Activated CD4-positive, alpha-beta T cell treated with anti-CD3 and anti-CD28 coated beads, Interleukin-2, amount 50 U/mL, for 24 hours (primary cell): ENCODE results near the gene MYPN.
"Not testable (repeated sequence)": the region's sequence is repeated elsewhere in the genome, so short reads cannot be mapped to it uniquely, and the experiment has no call there.

Experiments used
- DNase-seq, 2 donors: peaks; one replicate each; pipeline ENCODE4 v3.0.0-alpha.2; 2020; ENCODE audit warnings: low read depth in 1 of 2, low spot score in 1 of 2

MYPN gene

DNA sequence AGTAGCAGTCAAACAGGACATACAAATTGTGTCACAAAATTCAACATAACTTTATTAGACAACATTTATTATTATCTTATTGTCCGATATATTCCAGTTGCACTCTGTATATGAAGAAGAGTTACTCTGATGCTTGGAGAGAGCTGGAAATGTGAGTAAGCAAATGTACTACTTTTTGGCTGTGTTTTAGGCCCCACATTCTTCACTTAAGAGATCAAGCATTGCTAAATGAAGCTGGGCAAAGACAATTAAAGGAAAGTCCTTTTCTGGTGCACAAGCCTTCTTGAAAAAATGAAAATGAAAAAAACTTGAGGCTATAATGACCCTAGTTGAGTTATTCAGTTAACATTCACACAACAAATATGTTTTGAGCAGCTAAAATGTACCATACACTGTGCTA is 26.1 kb downstream of the MYPN start:
- no peak for DNase-seq

DNA sequence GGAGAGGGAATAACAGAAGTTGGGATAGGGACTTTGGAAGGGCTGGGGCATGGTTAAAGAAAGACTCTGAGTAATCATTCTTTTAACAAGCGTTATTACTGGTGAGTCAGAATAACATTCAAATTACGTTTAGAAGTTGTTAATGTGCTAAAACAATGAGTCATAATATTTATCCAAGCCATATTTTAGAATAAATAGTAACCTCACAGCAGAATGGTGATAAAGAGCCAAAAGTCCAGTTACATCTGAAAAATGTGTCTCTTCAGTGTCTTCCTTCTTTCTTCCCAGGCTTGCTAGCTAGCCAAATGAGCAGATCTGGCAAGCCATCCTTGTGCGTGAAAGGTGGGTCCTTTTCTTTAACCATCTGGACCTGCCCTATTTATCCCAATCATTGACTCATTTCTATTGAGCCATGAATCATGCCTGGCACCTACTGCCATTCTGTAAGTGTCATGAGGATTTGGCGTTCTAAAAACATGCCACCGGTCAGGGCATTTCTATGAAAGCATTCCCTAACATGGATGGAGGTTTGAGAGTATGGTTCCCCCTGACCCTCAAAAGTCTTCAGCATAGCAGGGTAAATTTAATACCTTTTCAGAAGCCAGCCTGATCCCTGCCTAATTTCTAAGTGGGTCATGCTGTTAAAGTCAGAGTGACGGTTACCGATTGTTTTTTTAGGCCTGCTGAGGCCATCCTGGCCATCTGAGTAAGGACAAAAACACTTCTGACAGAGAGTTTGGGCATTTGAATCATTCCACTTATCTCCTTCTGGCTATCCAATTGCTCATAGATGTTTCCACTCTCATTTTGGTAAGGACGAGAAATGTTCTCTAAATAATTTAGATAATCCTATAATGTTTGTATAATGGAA is 26.9 kb downstream of the MYPN start:
- no peak for DNase-seq

DNA sequence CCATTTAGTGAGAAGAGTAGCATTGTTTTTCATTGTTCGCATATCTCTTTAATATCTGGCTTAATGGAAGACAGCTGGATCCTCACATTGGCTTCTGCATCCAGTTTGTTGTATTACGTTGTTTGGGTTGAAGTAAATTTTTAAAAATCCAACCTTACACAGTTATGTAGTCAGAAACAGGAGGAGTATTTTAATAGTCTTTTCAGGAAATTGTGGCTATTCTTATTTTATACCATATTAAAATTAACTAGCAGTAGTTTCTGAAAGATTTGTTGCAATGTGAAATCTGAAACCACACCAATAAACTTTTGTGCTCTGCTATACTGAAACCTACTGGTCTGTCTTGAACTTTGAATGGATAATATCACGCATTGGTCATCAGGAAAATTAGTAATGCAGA is 27.9 kb downstream of the MYPN start:
- DNase-seq = no peak

DNA sequence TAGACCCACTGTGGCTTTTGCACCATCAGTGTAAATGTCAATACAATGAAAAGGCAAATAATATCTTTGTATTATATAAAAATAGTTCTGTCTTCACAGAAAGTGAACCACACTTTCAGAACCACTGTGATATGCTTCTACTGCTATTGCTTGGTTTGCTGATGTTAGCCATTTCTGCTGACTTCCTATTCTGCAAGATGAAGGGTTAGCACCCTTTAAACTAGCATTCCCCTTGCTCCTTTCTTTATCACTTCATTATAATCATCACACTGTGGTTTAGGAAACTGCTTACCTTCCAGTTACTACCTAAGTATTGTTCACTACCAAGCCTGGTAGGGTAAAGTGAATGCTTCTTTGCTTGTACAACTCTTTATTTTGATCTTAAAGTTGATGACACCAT is 29.2 kb downstream of the MYPN start:
- DNase-seq = no peak

DNA sequence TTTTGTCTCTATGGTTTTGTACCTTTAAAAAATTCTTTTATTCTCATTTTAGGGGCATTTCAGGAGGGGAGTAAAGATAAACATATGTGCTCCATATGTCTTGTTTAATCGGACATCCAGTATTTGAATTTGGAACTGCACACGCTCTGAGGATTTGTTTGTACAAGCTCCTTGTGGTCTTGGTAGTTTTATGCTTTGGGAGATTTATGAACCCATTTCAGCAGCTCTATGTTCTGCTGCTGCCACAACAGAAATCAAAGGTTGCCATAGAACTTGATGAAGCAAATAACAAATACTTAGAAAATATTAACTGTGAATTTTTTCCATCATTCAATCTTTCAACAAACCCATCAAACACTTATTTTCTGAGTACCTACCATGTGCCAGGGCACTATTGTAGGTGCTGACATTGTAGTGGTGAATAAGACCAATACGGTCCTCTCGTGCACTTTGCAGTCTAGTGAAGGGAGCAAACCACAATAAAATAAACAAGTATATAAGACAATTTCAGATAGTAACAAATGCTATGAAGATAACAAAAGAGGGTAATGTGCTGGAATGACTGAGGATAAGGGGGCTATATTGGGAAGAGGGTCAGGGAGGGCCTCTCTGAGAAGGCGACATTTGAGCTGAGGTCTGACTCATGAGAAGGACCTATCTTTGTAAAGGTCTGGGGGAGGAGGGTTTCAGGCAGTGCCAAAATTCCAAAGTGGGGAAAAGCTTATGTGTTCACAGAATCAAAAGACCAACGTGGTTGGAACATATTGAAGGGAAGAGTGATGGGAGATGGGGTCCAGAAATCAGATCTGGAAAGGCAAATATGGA is 30.4 kb downstream of the MYPN start:
- no peak for DNase-seq

DNA sequence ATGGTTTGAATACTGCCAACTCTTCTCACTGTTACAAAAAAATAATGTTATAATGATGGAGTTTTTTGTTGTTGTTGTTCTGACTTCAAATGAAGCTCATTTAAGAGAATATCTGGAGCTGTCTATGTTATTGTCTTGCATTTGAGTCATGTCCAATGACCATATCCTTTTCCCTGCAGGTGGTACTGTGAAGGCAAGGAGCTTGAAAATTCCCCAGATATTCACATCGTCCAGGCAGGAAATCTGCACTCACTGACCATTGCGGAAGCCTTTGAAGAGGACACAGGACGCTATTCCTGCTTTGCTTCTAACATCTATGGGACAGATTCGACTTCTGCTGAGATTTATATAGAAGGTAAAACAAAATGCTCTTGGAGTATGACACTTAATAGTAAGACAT is 33.5 kb downstream of the MYPN start:
- no peak for DNase-seq

DNA sequence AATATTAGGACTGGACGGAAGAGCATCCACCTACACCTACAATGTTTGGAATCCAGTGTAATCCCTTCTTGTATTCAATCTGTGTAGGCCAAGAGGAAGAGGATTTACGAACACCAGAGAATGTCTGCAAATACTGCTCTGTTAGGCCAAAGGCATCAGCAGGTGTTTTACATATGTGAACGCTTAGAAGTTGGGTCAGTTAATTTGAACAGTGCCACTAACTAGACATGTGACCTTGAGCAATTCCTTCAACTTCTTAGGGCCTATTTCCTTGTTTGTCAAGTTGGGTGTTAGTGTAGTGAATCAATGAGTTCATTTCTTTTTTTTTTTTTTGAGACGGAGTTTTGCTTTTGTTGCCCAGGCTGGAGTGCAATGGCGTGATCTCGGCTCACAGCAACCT is 35.4 kb downstream of the MYPN start:
- no peak for DNase-seq

DNA sequence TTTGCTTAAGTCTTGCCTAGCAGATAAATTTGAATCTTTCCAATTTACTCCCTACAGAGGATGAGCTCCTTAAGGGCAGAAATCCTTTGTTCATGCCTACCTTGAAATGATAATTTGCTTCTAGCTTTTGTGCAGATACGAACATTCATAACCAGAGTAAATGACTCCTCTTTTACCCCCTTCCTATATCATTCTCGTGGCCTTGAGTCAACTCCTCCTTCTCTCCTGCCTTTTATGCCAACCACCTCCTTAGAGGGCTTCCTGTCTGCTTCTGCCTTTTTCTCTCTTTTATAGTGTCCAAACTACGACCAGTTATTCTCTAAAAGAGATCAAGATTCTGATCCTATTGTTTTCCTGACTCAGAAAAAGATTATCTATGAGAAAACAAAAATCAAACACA is 36.4 kb downstream of the MYPN start:
- DNase-seq = no peak

DNA sequence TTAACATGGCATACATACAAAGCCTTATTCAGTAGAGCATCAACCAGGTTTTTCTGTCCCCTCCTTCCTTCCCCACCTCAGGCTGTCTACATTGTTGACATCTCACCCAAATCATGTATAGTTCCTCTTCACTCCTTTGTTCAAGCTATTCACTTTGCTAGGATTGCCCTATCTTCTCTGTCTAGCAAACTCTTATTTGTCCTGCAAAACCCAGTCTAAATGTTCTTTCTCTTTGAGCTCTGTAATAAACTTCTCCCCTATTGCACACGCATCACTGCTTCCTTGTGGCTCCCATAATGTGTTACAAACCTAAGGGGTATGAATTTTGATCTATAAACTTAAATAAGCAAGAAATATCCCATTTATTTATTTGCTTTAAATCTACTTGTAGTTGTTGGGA is 36.8 kb downstream of the MYPN start:
- DNase-seq = no peak

DNA sequence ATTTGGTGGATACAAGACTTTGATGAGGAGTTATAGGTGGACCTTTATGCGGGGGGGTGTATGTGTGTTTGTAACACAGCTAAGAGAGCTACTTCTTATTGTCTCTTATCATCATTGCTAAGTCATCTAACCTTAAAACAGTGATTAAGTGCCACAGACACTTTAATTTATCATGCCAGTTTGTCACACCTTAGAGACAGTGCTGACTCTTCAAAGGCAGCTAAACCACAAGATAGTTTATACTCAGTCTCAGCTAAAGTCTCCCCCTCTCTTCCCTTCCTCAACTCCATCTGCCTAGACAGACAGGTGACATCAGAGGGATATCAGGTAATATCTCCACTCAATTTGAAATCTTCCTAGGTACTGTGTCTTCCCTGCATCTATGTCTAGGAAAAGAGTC is 42.2 kb downstream of the MYPN start:
- DNase-seq = no peak

DNA sequence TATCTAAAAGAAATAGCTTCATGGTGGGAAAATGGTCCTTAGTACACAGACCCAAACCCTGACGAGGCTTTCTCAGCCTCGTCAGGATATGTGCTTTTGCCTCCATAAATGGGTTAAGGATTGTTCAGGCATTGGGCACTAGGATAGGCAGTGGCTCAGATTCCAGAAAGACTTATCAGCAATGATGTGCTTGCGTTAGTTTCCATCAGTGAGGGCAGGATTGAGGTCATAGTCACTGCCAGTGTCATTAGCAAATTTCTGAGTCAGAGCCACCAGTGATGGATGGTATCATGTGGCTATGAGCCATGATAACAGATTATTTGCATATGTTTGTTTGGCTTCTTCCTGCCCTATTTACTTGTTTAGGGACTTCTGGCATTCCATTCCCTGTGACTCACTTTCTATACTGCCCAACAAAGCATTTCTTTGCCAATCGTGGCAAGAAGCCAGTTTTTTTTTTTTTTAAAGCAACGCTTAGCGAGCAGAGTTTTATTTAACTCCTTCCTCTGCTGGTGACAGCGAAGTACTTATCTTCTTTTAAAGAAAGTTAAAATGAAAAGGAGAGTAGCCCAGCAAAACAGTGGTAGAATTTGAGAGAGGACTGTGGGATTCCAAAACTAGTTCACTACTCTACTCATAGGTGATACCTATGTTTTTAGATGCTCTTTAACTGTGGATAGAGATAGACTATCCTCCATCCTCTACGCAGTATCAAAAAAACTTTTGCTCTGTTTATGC is 44.4 kb downstream of the MYPN start:
- DNase-seq = no peak

DNA sequence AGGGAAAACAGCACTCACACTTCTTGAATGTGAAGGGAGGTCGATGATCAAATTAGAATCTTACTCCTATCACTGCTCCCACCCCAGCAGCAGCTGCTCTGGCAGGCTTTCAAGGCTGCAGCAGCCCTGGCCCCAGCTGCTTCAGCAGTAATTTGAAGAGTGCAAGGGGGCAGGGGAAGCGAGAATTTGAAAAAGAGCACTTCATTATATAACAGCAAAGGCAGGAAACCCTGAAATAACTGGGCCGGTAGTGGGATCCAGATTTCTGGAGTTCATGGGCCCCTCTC is 44.9 kb downstream of the MYPN start:
- DNase-seq = no peak

DNA sequence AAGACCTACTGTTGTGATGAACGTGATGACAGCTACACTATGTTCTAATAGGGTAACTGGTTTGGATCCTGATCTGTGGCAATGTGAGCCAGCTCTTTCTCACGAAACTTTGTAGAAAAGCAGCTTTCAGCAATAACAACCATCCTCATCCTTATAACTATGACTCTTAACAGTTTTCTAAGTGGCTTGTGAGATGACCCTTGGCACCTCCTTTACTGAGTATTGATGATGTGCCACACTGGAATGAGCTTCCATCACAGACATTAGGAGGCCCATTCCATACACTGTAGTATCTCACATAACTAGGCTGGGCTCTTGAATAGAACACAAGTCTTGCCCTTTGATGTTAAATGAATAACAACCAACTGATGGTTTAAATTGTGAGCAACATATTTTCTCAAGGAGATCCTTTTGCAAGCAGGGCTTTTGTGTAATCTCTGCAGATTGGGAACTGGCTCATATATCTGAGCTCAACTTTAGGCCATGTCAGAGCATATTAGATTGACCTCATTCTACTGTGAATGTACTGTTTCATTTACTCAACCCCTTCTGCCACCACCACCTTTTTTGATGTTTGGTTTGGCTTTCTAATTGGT is 46.4 kb downstream of the MYPN start:
- DNase-seq = no peak

DNA sequence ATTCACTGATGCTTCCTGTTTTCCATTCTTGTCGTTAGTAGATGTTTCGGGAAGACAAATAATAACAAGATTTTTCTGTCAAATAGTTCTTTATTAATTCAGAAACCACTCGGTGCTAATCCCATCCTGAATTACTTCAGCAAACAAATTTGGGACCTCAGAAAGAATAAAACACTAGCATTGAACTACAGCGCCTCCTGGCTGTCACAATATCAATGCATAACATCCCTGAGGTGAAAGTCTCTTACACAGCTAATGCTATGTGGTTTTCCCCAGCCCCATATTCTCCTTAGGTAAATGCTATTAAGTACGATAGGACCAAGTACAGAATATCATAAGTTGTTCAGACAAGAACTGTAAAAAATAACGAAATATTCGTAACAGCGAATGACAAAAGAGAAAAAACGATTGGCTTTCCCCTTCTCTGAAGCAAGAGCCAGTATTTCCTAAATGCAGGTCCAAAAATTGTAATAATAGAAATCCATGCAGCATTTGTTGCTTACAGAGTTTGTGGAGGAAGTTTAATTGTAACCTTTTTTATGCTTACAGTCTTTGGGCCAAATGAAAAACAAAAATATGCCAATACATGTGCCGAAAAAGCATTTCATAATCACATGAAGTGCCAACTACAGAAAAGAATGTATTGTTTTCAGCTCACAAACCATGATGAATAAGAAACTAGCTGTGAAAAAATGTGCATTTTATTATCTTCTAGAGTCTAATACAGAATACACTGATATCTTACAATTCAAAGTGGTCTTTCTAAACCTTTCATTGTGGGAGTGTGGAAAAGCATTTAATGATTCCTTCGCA is 47.3 kb downstream of the MYPN start:
- DNase-seq = peak; percentile 1 to 39

DNA sequence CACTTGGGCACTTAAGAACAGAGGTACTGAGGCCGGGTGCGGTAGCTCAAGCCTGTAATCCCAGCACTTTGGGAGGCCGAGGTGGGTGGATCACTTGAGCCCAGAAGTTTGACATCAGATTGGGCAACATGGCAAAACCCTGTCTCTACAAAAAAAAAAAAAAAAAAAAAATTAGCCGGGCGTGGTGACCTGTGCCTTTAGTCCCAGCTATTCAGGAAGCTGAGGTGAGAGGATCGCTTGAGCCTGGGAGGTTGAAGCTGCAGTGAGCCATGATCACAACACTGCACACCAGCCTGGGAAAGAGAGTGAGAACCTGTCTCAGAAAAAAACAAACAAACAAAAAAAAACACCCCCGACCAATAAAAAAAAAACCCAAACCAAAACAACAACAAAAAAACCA is 48.2 kb downstream of the MYPN start:
- not testable (repeated sequence) for DNase-seq

DNA sequence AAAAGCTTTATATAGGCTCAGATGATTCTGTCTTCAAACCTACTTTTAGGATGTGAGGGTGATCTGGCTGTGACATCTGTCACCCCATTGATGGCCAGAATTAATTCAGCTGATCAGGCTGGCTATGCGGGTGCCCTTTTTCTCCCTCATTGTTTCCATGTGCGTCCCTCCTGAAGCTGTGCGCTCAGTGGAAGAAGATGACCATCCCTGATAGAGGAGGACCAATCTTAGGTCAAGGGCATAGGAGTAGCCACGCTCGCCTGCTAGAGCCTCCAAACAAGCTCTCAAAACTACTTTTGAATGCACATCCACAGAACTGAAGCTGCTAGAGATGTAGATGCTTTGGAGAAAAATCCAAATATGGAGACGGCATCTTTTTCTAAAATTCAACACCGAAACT is 48.7 kb downstream of the MYPN start:
- DNase-seq = no peak

DNA sequence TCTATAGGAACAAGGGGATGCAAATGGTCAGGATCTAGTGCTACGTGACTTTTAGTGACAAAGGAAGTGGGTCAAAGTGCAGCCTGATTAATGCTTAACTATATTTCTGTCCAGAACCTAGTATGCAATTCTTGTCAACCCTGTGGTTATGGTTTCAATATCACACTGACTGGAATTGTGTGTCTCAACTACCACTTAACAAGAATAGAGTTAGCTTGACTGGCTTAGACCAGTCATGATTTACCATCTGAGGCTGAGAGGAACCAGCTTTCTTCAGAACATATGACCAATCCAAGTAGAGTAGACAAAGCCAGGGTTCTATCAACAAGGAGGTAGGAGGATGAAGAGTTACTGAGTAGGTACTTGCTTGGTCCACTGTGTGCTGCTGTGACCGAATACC is 54.4 kb downstream of the MYPN start:
- no peak for DNase-seq

DNA sequence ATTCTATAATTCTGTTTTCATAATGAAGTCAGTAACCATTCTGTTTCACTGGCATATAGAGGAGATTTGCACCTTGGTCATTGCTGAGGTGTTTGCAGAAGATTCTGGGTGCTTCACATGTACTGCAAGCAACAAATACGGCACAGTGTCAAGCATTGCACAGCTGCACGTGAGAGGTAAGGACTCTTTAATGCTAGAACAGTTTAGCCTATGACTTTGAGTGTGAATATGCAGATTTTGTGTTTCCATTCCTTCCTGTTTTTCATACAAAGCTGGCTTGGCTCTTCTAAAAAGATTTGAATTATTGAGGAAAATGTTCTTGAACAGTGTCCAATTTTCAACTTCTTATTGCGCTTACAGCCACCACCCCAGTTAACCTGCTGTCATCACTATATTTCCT is 56.4 kb downstream of the MYPN start:
- DNase-seq = no peak

DNA sequence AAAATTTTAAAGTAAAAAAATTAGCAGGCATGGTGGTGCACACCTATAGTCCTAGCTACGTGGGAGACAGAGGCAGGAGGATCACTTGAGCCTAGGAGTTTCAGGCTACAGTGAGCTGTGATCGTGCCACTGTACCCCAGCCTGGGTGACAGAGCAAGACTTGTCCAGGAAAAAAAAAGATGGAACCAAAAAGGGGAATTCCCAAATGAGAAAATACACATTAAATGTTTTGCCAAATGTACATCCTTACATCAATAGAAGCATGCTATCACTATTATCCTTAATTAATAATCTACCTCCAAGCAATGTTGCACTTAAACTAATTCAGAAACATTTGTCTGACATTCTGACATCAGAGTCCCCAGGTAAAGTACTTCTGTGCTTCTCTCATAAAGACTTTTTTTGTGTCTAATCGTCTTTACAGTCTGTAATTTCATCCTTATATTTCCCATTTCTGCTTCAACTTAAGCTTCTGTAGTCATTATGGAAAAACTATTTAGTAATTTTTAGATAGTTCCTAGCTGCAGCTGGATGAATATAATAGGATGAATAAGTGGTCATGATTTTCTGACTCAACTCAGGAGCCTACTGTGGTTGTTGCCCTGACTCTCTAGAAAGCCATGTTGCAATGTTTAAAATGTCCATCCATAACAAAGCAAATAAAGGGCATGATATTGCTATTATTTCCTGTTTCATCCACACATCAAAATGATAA is 57.7 kb downstream of the MYPN start:
- no peak for DNase-seq

DNA sequence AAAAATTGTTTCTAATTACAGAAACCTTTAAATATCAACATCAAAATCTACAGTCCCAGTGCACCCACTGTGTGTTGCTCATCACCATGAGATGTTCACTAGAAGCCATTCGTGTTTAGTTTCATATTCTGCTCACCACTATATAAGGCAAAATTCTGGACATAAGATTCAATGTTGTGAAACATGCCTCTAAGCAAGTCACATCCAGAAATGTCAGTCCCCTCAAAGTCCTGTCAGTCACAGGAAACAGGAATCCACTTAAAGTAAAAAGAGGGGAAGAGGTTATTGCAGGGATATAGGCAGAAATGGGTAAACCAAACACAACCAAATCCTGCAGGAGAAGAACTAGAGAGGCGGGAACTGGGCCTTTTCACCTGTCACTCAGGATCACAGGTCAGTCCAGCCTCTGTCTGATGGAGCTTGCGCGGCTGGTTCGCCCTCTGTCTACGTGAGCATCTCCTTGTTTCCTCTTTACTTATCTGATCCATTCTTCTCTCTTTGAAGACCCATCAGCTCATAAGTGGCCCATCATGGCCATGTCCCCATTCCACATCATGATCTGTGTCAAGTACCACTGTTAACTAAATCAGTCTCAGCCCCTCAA is 58.4 kb downstream of the MYPN start:
- DNase-seq = no peak
